Activated effector memory CD4-positive, alpha-beta T cell treated with Interleukin-2 at 50 U/mL for 16 hours (primary cell): Measurements from ENCODE around the gene KIF2A.

Experiments
- DNase-seq: peaks from one replicate; pipeline ENCODE4 v3.0.0-alpha.2; 2020

KIF2A gene

GRCh38 chr5:62395210-62395950 lies 89.4 kb downstream of the KIF2A start:
- DNase-seq, result no peak

DNA sequence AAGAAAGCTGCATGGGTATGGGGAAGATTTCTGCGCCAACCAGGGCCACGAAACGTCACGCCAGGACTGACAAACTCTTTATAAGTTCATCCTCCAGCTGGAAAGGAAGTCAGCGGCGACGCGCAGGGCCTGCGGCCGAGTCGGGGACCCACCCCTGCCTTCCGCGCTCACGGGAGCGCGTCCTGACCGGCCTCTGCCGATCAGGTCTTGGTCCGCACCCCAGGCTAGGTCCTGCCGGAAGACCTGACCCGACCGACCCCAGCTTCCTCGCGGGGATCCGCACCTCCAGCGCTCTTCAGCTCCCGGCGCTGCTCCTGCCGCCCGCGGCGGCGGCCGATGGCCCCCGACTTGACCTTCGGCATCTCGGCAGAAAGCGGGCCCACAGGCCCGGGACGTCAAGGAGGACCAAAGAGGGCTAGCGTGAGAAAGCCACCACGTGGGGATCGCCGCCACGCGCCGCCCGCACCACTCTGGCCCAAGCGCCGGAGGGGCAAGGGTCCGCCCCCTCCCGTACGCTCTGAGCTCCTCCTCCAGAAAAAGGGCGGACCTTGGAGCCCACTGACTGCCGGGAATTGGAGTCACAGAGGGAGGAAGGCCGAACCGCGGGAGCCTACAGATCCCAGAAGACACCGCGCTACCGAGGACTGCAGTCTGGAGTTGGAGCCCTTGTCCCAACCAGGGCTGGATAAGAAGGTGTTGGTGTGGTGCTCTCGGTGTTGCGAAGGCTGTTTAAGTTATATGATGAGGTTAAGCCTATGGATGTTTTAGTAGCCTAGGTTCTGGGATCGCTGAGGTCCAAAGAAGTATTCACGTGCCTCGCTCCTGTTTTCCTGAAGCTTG lies 97.6 kb downstream of the KIF2A start, which contains the start of gene DIMT1:
TSS of gene DIMT1 (minus strand) at position 495 of the 840 bp plus-strand sequence. CDS start at position 362, 133 bp downstream.
- DNase-seq, result peak; percentile 86

DNA sequence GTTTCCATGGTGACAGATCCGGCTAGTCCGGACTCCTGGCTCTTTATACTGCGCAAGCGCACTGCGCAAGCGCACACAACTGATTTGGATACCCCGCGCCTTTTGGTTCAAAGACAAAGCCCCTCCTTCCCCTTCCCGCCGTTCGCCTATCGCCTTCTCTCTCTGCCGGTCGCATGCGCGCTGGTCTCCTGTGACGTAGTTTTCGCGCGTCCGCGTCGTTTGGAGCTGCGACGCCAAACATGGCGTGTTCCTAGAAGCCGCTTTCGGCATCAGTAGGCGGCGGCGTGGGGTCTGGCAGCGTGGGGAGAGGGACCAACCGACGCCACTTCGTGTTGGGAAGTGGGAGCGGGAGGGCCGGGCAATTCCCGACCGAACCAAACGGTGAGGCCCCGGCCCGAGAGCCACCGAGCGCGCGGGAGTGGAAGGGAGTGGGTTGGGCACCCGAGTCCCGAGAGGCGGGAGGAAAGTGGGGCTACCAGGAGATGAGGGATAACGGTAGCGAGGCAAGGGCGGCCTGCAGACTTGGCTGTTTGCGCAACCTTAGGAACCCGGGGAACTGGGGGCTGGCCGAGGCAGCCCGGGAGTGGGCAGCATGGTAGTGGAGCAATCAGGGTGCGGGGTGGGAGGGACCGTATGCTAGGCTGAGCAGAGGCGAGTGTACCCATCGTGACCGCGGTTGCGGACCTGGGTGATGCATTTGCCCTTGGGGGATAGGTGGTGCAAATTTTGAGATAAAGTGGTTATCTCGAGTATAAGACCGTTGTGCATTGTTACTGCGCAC lies 106.7 kb downstream of the KIF2A start, which contains the start of gene IPO11:
TSS of gene IPO11 (plus strand) at position 215 of the 781 bp plus-strand sequence. CDS start 24,517 bp downstream, outside the sequence.
- peak; percentile 98 for DNase-seq

DNA sequence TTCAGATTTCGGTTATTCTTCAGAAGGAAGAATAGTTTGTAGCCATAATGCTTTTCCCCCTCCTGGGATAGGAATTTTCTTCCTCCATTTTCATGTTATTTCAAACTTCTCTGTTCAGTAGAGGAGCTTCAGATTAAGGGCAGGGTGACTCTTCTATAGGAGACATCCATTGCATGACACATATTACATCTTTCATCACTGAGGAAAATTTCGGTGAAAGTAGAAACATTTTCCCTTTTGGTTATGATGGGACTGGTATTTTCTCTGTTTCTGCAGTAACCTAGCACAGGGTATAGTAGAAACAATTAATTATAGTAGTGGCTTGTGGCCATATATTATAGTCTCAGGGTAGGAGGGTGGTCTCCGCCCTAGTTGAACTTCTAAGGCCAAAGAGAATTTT lies 107.7 kb downstream of the KIF2A start:
- DNase-seq, result no peak

- no peak for DNase-seq
Measured at GRCh38 chr5:62418462-62419076, 112.6 kb downstream of the KIF2A start.

- DNase-seq, result no peak
Measured at GRCh38 chr5:62419609-62420008, 113.6 kb downstream of the KIF2A start.

GRCh38 chr5:62421414-62421813 lies 115.4 kb downstream of the KIF2A start:
- DNase-seq, result no peak

DNA sequence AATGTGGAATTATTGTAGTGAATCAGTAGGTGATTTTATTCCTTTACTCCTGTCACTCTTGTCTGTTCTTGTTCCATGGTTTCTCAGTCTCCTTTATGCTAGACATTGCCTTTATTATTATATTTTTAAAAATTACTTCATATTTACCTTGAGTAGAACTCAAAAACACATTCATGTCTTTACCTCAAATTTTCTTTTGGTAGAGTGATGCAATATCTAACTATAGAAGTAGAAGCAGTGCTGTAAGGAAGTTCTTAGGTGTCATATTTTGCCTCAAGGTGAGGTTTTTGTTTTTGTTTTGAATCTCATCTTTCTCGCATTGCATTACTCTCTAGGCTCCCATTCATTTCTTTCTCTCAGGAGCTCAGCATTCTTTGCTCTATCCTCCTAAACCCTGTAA lies 118.8 kb downstream of the KIF2A start:
- DNase-seq, result no peak

- DNase-seq, result no peak
Measured at GRCh38 chr5:62431735-62432620, 126.0 kb downstream of the KIF2A start.

- DNase-seq, result no peak
Measured at GRCh38 chr5:62432621-62433064, 126.6 kb downstream of the KIF2A start.
